GF-D8 (cell line): ENCODE results near the gene TCF4.

Experiments used
- DNase-seq: peaks from one replicate; lab custom pipeline; 2025; lab: John Stamatoyannopoulos, UW

TCF4 gene

DNA sequence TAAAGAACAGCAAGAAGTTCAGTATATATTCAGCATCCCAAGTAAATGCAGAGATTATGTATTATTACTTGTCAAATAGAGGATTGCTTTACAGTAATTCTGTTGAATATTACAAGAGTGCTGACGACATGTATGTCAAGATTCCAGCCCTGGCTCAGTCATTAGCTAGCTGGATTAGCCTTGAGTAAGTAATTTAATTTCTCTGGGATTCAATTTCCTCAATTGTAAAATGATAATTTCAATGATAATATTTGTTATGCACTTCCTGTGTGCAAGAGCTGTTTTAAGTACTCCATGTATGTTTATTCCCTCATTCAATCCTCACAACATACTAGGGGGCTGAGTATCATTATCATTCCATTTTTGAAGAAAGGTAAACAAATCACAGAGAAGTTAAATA, 44.0 kb downstream of the TCF4 start:
- no peak for DNase-seq

- DNase-seq: no peak
Measured at GRCh38 chr18:55543130-55543704, 44.8 kb downstream of the TCF4 start.

DNA sequence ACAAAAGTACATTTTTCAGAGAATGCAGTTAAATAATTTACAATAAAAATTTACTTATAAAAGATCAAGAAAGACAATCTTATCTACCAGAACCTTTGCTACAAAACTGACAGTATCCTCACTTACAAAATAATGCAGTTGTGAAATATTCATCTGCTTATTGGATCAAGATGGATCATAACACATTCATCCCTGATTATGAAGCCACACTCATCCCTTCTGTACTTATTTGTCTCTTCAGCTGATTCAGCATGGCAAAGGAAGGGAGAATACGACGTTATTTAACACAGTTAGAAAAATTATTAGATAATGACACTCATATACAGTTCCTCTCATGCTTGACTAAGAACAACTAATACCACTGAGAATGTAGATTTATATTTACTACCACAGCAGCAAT, 46.4 kb downstream of the TCF4 start:
- DNase-seq: no peak

DNA sequence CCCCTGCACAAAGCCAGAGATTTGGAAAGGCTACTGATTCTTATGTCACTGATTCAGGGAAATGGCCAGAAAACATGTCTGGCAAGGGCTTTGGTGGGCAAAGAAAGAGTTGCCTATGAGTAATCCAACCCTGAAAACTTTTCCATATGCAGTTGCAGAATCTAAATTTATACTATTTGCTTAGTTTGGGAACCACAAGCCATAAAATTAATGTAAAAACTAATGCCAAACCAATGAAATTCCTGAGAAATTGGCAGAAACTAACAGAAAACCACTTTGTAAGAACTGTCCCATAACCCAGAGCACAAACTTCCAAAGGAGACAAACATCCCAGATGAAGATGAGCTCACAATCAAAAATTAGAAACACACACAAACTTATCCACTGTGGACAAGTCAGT, 48.8 kb downstream of the TCF4 start:
- no peak for DNase-seq

DNA sequence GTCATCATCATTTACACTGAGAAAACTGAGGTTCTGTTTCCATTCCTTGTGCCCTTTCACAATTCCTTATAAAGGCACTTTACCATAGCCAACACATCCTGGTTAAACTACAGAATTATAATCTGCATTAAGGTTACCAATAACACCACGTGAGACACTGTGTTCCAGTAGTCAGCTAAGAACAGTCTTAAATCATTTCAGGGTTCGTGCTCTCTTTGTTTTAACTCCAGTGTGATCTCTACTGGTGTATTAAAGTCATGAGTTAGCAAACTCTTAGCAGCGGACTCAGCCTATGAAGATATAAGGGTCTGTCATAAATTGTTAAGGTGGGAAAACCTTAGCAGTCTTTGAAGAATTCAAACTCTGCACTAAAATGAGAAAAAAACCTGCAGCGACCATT, 53.0 kb downstream of the TCF4 start:
- no peak for DNase-seq

- DNase-seq: no peak
Measured at GRCh38 chr18:55534547-55534946, 53.4 kb downstream of the TCF4 start.

DNA sequence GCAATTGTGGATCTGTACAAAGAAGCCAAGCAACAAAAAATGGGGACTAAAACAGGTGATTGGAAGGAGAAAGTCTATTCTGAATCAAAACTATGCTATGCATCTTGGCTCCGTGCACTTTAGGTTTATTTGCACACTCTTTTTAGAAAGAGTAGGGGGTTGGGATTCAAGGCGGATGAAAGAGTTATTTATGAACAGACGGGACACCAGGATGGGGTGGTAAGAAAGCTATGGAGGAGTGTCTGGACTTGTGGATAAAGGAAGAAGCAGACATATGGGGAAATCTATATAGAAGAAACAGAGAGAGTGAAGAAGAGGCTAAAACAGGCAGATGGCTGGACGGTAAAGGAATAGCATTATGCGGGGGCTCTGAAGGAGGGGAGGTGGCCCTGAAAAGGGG, 57.8 kb downstream of the TCF4 start:
- no peak for DNase-seq

DNA sequence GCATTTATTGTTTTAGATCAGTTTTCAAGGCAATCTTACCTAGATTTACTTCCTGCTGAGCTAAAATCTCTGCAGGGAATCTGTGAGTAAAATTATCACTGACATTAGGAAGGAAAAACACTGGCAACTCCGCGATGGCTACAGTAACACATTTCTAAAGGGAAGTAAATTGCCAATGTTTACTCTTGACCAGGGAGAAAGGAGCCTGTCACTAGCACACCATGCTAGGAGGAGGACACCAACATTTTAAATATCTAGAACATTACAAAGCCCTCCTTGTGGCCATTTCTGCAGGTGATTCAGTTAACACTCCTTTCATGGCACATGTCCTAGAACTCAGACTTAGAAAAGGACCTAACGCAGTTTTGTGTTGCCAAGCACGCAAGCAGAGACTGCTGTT, 58.4 kb downstream of the TCF4 start:
- no peak for DNase-seq

DNA sequence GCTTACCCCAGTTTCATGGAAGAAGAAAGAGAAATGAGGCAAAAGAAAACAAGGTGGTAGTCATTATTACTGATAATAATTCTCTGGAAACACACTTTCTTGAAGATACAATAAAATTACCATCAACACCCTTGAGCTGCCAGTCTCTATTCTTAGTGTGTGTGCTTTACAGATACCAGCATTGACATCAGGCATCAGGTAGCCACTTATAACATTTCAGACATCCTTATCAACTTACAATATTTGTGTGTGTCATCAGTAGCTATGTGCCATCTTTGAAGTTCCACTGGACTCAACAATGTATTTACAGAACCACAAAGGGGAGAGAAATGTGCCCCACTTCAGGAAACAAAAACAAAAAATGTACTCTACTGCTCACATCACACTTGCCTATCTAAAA, 62.1 kb downstream of the TCF4 start:
- no peak for DNase-seq

DNA sequence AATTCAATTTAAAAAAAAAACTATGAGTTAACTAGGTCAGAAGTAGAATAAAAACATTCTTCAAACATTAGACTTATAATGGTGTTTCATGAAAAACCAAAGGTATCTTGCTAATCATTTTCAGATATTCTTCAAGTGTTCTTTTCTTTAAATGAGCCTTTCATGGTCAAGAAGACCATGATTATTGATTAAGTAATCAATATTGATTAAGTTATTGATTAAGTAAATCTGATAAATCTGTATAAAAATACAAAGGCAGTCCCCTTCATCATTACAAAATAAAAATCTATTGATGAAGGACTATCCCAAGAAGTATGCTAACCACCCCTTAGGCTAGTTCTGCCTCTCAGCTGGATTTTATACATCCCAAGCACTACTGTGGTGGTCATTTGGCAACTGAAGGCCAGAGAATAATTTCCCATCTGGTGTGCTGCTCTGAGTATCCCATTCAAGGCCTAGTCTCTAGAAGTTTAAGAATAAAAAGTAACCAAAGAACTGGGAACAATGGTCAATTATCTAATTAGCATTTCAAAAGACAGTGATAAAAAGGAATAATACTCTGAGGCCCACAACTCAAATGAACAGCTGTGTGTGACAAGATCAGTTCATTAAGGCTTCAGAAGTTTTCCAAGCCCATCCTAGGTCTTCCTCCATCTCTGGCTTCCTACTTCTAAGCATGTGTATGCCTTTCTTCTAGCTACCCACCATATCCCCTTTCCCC, 63.5 kb downstream of the TCF4 start:
- DNase-seq: no peak

DNA sequence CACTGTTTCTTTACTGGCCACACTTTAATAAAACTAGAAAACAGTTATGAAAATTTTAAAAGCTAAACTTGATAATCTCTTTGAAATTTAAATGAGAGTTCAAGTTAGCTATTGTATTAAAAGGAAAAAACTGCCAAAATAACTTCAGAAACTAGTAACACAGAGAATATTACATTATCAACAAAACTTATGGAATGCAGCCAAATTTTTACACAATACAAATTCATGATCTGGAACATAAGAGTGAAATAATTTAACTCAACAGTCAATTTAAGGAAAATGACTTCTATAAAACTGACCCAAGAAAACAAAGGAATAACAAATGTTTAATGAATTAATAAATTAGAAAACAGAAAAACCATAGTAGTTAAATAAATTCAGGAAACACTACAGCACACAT, 65.0 kb downstream of the TCF4 start:
- no peak for DNase-seq

DNA sequence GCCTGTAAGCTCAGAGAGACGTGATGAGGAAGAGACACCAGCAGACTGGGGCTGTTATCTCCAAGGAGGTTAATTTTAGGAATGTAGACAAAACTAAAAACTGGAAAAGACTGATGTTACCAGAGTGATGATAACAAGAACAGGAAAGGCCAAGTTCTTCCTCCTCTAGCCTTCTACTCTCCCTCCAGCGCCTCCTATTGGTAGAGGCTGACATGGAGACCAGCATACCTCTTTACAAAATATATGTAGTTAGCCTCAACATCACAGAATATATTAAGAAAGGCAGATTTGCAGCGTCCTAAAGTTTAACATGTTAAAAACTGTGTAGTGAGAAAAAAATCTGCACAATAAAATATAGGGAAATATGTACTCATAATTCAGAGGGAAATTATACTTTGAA, 66.0 kb downstream of the TCF4 start:
- DNase-seq: no peak

GRCh38 chr18:55517055-55517454, 70.9 kb downstream of the TCF4 start:
- no peak for DNase-seq

GRCh38 chr18:55515941-55516710, 71.9 kb downstream of the TCF4 start:
- peak; percentile 73 for DNase-seq

GRCh38 chr18:55515214-55515613, 72.8 kb downstream of the TCF4 start:
- DNase-seq: no peak

GRCh38 chr18:55513161-55513560, 74.8 kb downstream of the TCF4 start:
- DNase-seq: no peak

- no peak for DNase-seq
Measured at GRCh38 chr18:55511277-55511676, 76.7 kb downstream of the TCF4 start.

GRCh38 chr18:55510809-55511208, 77.2 kb downstream of the TCF4 start:
- peak; percentile 91 for DNase-seq

DNA sequence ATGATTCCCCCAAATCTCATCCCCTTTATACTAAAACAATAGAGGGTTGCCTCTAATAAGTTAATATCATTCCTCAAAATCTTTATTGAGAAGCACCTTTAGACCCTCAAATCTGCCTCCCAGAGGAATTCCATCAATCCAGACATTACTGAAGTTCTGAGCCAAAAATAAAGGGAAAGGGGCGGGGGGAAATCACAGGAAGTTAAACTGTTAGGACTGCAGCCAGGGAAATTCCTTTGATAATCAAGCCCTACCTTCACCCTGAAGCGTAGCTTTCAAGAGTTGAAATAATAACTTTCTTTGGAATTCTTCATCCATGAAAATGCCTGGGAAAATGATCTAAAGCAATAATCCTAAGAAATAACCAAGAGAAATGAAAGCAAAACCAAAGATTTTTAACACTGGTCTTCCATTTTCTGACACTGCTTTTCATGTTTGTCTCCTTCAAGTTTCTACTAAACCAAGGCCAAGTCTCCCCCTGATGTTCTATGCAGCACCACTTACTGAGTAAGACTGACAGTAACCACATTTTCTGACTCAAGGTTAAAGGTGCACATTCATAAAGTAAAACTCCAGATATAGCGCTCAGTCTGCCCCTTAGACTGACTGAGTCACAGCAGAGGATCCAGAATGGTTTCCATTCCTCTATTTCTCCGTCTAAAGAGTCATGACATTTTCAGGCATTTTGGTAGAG, 78.2 kb downstream of the TCF4 start:
- DNase-seq: no peak

DNA sequence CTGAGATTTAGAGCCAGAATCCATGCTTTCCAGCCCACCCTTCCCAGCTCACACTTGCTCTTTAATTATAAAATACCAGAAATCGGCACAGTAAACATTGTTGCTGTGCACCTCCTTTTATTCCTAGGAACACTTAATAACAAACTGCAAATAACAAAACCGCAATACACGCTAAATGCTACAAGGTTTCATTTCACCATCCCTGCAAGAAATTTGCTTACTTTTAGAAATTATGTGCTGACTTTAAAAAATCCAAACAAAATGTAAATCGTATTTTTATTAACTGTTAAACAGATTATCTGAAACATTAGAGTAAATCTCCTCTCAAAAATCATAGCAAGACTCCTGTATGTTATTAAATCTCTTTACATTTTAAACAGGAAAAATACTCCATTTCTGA, 79.3 kb downstream of the TCF4 start:
- DNase-seq: no peak

- DNase-seq: peak; percentile 58
Measured at GRCh38 chr18:55506074-55506473, 81.9 kb downstream of the TCF4 start.

GRCh38 chr18:55504808-55505207, 83.2 kb downstream of the TCF4 start:
- DNase-seq: no peak
